ENCODE results near the gene IMPDH2.

DNA sequence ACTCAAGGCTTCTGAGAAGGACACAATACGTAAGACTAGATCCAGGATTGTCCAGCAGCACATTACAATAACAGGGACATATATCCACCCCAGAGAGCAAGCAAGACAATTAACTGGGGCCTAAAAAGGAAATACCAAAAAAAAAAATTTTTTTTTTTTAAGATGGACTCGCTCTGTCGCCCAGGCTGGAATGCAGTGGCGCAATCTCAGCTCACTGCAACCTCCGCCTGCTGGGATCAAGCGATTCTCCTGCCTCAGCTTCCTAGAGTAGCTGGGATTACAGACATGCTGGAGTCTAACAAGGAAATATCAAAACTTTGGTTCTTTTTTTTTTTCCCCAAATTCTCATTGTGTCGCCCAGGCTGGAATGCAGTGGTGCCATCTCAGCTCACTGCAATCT lies 28.8 kb upstream of the IMPDH2 start:
- TF ChIP-seq POLR2A (IDR thresholded peaks at IDR 0.05) (no peak), POLR2AphosphoS5 (IDR thresholded peaks at IDR 0.05) (no peak), EP300 (IDR thresholded peaks at IDR 0.05) (no peak)
- TF ChIP-seq, protein P1, sequence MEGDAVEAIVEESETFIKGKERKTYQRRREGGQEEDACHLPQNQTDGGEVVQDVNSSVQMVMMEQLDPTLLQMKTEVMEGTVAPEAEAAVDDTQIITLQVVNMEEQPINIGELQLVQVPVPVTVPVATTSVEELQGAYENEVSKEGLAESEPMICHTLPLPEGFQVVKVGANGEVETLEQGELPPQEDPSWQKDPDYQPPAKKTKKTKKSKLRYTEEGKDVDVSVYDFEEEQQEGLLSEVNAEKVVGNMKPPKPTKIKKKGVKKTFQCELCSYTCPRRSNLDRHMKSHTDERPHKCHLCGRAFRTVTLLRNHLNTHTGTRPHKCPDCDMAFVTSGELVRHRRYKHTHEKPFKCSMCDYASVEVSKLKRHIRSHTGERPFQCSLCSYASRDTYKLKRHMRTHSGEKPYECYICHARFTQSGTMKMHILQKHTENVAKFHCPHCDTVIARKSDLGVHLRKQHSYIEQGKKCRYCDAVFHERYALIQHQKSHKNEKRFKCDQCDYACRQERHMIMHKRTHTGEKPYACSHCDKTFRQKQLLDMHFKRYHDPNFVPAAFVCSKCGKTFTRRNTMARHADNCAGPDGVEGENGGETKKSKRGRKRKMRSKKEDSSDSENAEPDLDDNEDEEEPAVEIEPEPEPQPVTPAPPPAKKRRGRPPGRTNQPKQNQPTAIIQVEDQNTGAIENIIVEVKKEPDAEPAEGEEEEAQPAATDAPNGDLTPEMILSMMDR (IDR thresholded peaks at IDR 0.05) = no peak
